Osteocyte (in vitro differentiated cells): ENCODE data around the gene ERMAP. TPM values are rescaled to one million over a fixed set of nuclear protein-coding genes. Genes with fewer than 3 reads are reported as not detected.

Experiments used
- DNase-seq: peaks from one replicate; pipeline ENCODE4 v3.0.0; 2021; ENCODE audit warnings: mixed read lengths; ENCODE audit not compliant: unreplicated experiment; ENCODE audit errors: extremely low spot score
- H3K27ac Mint-ChIP-seq: one replicate; pipeline ENCODE4 v1.8.0; 2021; ENCODE audit warnings: mild to moderate bottlenecking, mixed read lengths; ENCODE audit not compliant: unreplicated experiment
- H3K27me3 Mint-ChIP-seq: one replicate; pipeline ENCODE4 v1.8.0; 2021; ENCODE audit warnings: mixed read lengths; ENCODE audit not compliant: unreplicated experiment
- H3K36me3 Mint-ChIP-seq: one replicate; pipeline ENCODE4 v1.8.0; 2021; ENCODE audit warnings: mixed read lengths; ENCODE audit not compliant: unreplicated experiment
- H3K4me1 Mint-ChIP-seq: one replicate; pipeline ENCODE4 v1.8.0; 2021; ENCODE audit warnings: mixed read lengths; ENCODE audit not compliant: unreplicated experiment
- H3K4me3 Mint-ChIP-seq: one replicate; pipeline ENCODE4 v1.8.0; 2021; ENCODE audit warnings: mild to moderate bottlenecking, moderate library complexity, mixed read lengths; ENCODE audit not compliant: unreplicated experiment
- H3K9me3 Mint-ChIP-seq: one replicate; pipeline ENCODE4 v1.8.0; 2021; ENCODE audit warnings: mixed read lengths; ENCODE audit not compliant: unreplicated experiment
- CTCF ChIP-seq: fragments of 200-600 bp; sonication (generic); IDR thresholded peaks from 2 replicates; pipeline ENCODE4 v1.5.0; 2021; ENCODE audit warnings: antibody characterized with exemption, mild to moderate bottlenecking, moderate library complexity
- total RNA-seq: library from RNA; stranded (reverse); gene quantifications from 2 replicates; pipeline ENCODE4 v1.2.1, GENCODE V29; 2021

Gene ERMAP
- total RNA-seq, 1 donor from 2014 or later = 13.8 TPM

GRCh38 chr1:42833981-42834380, 17.1 kb downstream of the ERMAP start:
- no peaks in the 10 kb centered on the region for H3K27me3 Mint-ChIP-seq
- TF ChIP-seq CTCF = no peak
- H3K27ac Mint-ChIP-seq = no peak overlapping the region
- no peak for DNase-seq
- no peaks in the 10 kb centered on the region for H3K9me3 Mint-ChIP-seq
- peaks cover 9% of the 10 kb centered on the region for H3K36me3 Mint-ChIP-seq
- no peak overlapping the region for H3K4me3 Mint-ChIP-seq
- H3K4me1 Mint-ChIP-seq = no peaks in the 10 kb centered on the region

GRCh38 chr1:42834803-42835202, 17.9 kb downstream of the ERMAP start:
- H3K27ac Mint-ChIP-seq = no peak overlapping the region
- H3K9me3 Mint-ChIP-seq = no peaks in the 10 kb centered on the region
- peaks cover 9% of the 10 kb centered on the region for H3K36me3 Mint-ChIP-seq
- no peak overlapping the region for H3K4me3 Mint-ChIP-seq
- TF ChIP-seq CTCF = no peak
- DNase-seq = no peak
- no peaks in the 10 kb centered on the region for H3K27me3 Mint-ChIP-seq
- no peaks in the 10 kb centered on the region for H3K4me1 Mint-ChIP-seq

- H3K4me1 Mint-ChIP-seq = no peaks in the 10 kb centered on the region
- H3K4me3 Mint-ChIP-seq = no peak overlapping the region
- no peaks in the 10 kb centered on the region for H3K27me3 Mint-ChIP-seq
- no peak overlapping the region for H3K27ac Mint-ChIP-seq
- no peaks in the 10 kb centered on the region for H3K9me3 Mint-ChIP-seq
- H3K36me3 Mint-ChIP-seq = peaks cover 9% of the 10 kb centered on the region
- no peak for DNase-seq
- no peak for TF ChIP-seq CTCF
These were observed 18.5 kb downstream of the ERMAP start for GRCh38 chr1:42835422-42835821.

- Mint-ChIP-seq H3K27ac (no peak overlapping the region), H3K9me3 (no peaks in the 10 kb centered on the region), H3K36me3 (peaks cover 10% of the 10 kb centered on the region), H3K4me1 (no peaks in the 10 kb centered on the region), H3K27me3 (no peaks in the 10 kb centered on the region), H3K4me3 (no peak overlapping the region)
- no peak for DNase-seq
- no peak for TF ChIP-seq CTCF
These were observed 20.8 kb downstream of the ERMAP start for GRCh38 chr1:42837709-42838108.

GRCh38 chr1:42838482-42839190, 21.7 kb downstream of the ERMAP start:
- no peaks in the 10 kb centered on the region for H3K4me1 Mint-ChIP-seq
- H3K27me3 Mint-ChIP-seq = no peaks in the 10 kb centered on the region
- no peak overlapping the region for H3K4me3 Mint-ChIP-seq
- H3K9me3 Mint-ChIP-seq = no peaks in the 10 kb centered on the region
- no peak for DNase-seq
- H3K27ac Mint-ChIP-seq = no peak overlapping the region
- TF ChIP-seq CTCF = no peak
- peaks cover 15% of the 10 kb centered on the region for H3K36me3 Mint-ChIP-seq
